OCI-LY7 (cell line): ENCODE measurements around the gene ZNF816. TPM values are rescaled to one million over a fixed set of nuclear protein-coding genes. Genes with fewer than 3 reads are reported as not detected.
A peak's percentile ranks its signal among the peaks of the same experiment; 100 is the strongest.
"Not testable (repeated sequence)": the region's sequence is repeated elsewhere in the genome, so short reads cannot be mapped to it uniquely, and the experiment has no call there.

Experiments
- BruUV-seq: library from RNA; stranded (reverse); fragments of 400-500 nt; replicated peaks from 2 replicates; lab custom pipeline; 2021; lab: Mats Ljungman, UMichigan
- CTCF ChIA-PET: fragments of 300-600 bp; sonication (Branson Sonifier 250); formaldehyde crosslinking; loops from one replicate; lab custom pipeline; 2022; ENCODE audit warnings: antibody characterized with exemption; ENCODE audit not compliant: unreplicated experiment; lab: Charles Lee
- POLR2A ChIA-PET: fragments of 300-600 bp; sonication (Branson Sonifier 250); formaldehyde crosslinking; loops from one replicate; lab custom pipeline; 2022; ENCODE audit warnings: antibody characterized with exemption; lab: Charles Lee
- DNase-seq: peaks from one replicate; pipeline ENCODE4 v3.0.0-alpha.2; 2015; ENCODE audit warnings: low spot score
- H2AFZ ChIP-seq: fragments of 200-600 bp; sonication (generic), shearing (Covaris generic); 2 replicates; pipeline ENCODE4 v1.6.1; 2014; ENCODE audit warnings: mild to moderate bottlenecking, antibody characterized with exemption, low read length, moderate library complexity
- H3K27ac ChIP-seq: fragments of 200-600 bp; sonication (generic); 2 replicates; pipeline ENCODE4 v1.5.1; 2014; ENCODE audit warnings: mixed run types, low read depth, mild to moderate bottlenecking, moderate library complexity, low read length, inconsistent platforms; ENCODE audit not compliant: poor library complexity, severe bottlenecking
- H3K36me3 ChIP-seq: fragments of 200-600 bp; sonication (generic); 2 replicates; pipeline ENCODE4 v1.6.1; 2014; ENCODE audit warnings: mild to moderate bottlenecking, antibody characterized with exemption, low read length, moderate library complexity, mixed read lengths; ENCODE audit not compliant: insufficient read depth
- H3K4me1 ChIP-seq: fragments of 200-600 bp; sonication (generic); 2 replicates; pipeline ENCODE4 v1.5.1; 2014; ENCODE audit warnings: mild to moderate bottlenecking, low read length; ENCODE audit not compliant: insufficient read depth, poor library complexity, severe bottlenecking
- H3K4me2 ChIP-seq: fragments of 200-600 bp; sonication (generic); 2 replicates; pipeline ENCODE4 v1.6.1; 2014; ENCODE audit warnings: mild to moderate bottlenecking, low read length
- H3K4me3 ChIP-seq: fragments of 200-600 bp; sonication (generic); 2 replicates; pipeline ENCODE4 v1.5.1; 2014; ENCODE audit warnings: mild to moderate bottlenecking, low read depth, low read length; ENCODE audit not compliant: poor library complexity, severe bottlenecking
- H3K79me2 ChIP-seq: fragments of 200-600 bp; sonication (generic); 2 replicates; pipeline ENCODE4 v1.6.1; 2016; ENCODE audit warnings: low read depth, mild to moderate bottlenecking, low read length, moderate library complexity, mixed read lengths; ENCODE audit not compliant: insufficient read depth
- H3K9me2 ChIP-seq: fragments of 200-600 bp; sonication (generic); 2 replicates; pipeline ENCODE4 v1.6.1; 2016; ENCODE audit warnings: mild to moderate bottlenecking, low read length, mixed read lengths; ENCODE audit not compliant: insufficient read depth
- H3K9me3 ChIP-seq: fragments of 200-600 bp; sonication (generic); 2 replicates; pipeline ENCODE4 v1.6.1; 2014; ENCODE audit warnings: mild to moderate bottlenecking, mixed run types, low read length, mixed read lengths
- H4K20me1 ChIP-seq: fragments of 200-600 bp; sonication (generic); 2 replicates; pipeline ENCODE4 v1.6.1; 2014; ENCODE audit warnings: mild to moderate bottlenecking, antibody characterized with exemption, low read length, moderate library complexity, mixed read lengths; ENCODE audit not compliant: insufficient read depth
- EZH2phosphoT487 ChIP-seq: fragments of 200-600 bp; sonication (generic); IDR thresholded peaks from 2 replicates; pipeline ENCODE4 v1.6.1; 2018; ENCODE audit warnings: low read depth, borderline replicate concordance, mild to moderate bottlenecking, mixed run types, antibody characterized with exemption, low read length, moderate library complexity, mixed read lengths
- intact Hi-C: fragments of 100-400 bp; cut with micrococcal nuclease; formaldehyde crosslinking; loops from one replicate; pipeline ENCODE4 v1.10.0; 2022; ENCODE audit not compliant: unreplicated experiment
- total RNA-seq, 2 experiments: library from RNA; depleted of rRNA in 1 of 2; stranded (reverse); fragments of >200 nt in 1 of 2; shearing (Covaris generic) in 1 of 2; gene quantifications; 2 replicates each; pipeline ENCODE4 v1.2.3, GENCODE V29; 2014 to 2022
- TF ChIP-seq, protein P1 (sequence below): fragments of 200-600 bp; sonication (generic); conservative IDR thresholded peaks from 2 replicates; pipeline ENCODE4 v1.5.1; 2014; ENCODE audit warnings: mild to moderate bottlenecking, antibody characterized with exemption, low read length, moderate library complexity, mixed read lengths

ZNF816 gene
- total RNA-seq, 2 experiments from 2014 or later: 8.6 to 8.8 TPM

DNA sequence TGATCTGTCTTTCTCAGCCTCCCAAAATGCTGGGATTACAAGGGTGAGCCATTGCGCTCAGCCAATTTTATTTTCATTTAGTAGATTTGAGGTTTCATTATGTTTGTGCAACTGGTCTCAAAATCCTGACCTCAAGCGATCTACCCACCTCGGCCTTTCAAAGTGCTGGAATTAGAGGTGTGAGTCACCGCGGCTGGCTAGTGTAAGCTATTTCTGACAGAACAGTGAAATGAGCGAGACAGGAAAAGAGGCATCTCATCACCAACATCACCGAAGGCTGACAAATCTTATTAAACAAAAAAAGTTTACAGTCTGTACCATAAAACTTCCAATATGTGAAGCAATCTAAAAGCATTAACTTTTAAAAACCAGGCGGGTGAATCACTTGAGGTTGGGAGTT, 27.2 kb downstream of the ZNF816 start:
- Histone ChIP-seq H3K79me2 (peaks cover 10% of the 10 kb centered on the region; the same call in 1 of the 2 replicates), H3K4me3 (no peak overlapping the region), H3K9me3 (no peaks in the 10 kb centered on the region), H4K20me1 (no peaks in the 10 kb centered on the region), H3K36me3 (peaks cover 25% of the 10 kb centered on the region), H3K4me1 (no peaks in the 10 kb centered on the region), H2AFZ (no peak overlapping the region), H3K4me2 (no peak overlapping the region), H3K27ac (no peak overlapping the region), H3K9me2 (no peaks in the 10 kb centered on the region)
- TF ChIP-seq, protein P1, sequence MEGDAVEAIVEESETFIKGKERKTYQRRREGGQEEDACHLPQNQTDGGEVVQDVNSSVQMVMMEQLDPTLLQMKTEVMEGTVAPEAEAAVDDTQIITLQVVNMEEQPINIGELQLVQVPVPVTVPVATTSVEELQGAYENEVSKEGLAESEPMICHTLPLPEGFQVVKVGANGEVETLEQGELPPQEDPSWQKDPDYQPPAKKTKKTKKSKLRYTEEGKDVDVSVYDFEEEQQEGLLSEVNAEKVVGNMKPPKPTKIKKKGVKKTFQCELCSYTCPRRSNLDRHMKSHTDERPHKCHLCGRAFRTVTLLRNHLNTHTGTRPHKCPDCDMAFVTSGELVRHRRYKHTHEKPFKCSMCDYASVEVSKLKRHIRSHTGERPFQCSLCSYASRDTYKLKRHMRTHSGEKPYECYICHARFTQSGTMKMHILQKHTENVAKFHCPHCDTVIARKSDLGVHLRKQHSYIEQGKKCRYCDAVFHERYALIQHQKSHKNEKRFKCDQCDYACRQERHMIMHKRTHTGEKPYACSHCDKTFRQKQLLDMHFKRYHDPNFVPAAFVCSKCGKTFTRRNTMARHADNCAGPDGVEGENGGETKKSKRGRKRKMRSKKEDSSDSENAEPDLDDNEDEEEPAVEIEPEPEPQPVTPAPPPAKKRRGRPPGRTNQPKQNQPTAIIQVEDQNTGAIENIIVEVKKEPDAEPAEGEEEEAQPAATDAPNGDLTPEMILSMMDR: no peak
- TF ChIP-seq EZH2phosphoT487: no peak
- no TSS peak for BruUV-seq
- intact Hi-C loops: no loop called here
- ChIA-PET CTCF (no interaction called here), POLR2A (no interaction called here)
- no peak for DNase-seq

DNA sequence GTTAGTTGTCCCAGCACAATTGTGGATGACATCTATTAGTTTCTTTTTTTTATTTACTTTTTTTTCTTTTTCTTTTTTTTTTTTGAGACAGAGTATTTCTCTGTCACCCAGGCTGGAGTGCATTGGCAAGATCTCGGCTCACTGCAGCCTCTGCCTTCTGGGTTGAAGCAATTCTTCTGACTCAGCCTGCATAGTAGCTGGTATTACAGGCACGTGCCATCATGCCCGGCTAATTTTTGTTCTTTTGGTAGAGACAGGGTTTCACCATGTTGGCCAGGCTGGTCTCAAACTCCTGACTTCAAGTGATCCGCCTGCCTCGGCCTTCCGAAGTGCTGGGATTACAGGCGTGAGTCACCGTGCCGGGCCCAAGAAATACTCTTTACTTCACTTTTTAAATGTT, 38.0 kb downstream of the ZNF816 start:
- H3K79me2 ChIP-seq, H4K20me1 ChIP-seq, CTCF ChIA-PET, H3K9me2 ChIP-seq, H2AFZ ChIP-seq, H3K4me2 ChIP-seq, H3K27ac ChIP-seq, POLR2A ChIA-PET, DNase-seq, H3K4me3 ChIP-seq, H3K9me3 ChIP-seq, BruUV-seq, intact Hi-C loops: not testable (repeated sequence)
- Histone ChIP-seq H3K4me1 (peaks cover 18% of the 10 kb centered on the region), H3K36me3 (peaks cover 32% of the 10 kb centered on the region)

DNA sequence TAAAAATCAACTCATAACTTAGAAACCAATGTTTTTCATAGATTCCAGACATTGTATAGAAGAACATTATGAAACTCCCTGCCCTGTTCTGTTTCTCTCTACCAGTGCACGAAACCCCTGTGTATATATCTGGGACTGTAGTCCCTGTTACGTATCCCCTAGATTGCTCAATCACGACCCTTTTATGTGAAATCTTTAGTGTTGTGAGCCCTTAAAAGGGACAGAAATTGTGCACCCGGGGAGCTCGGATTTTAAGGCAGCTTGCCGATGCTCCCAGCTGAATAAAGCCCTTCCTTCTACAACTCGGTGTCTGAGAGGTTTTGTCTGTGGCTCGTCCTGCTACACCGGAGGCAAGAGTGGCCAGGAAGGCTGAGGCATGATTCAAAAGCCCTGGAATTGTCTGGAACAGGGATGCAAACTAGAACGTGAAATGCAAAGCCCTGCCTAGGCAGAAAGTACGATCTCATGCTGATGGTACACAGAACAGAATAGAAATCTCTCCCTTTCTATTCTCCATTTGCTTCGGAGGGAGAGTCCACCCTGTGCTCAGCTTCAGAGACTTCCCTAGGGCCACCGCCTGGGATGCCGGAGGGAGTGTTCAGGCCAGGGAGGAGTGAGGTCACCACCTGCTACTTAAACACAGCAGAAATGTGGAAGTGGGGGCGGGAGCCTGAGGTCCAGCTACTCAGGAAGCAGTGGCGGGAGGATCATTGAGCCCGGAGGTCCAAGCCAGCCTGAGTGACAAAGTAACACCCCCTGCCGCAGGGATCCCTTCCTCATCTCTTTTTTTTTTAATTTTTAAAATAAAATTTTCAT, 38.7 kb downstream of the ZNF816 start:
- Histone ChIP-seq H3K27ac (no peak overlapping the region), H3K4me3 (peak overlapping the region; percentile 78), H3K9me3 (no peaks in the 10 kb centered on the region), H3K36me3 (peaks cover 26% of the 10 kb centered on the region), H3K79me2 (peaks cover 9% of the 10 kb centered on the region; the same call in 1 of the 2 replicates), H3K4me2 (peak overlapping the region; percentile 65), H4K20me1 (no peaks in the 10 kb centered on the region), H3K9me2 (no peaks in the 10 kb centered on the region), H2AFZ (peak overlapping the region; percentile 84; the same call in 1 of the 2 replicates), H3K4me1 (peaks cover 18% of the 10 kb centered on the region)
- CTCF ChIA-PET: no interaction called here
- intact Hi-C loops: no loop called here
- TF ChIP-seq, protein P1: no peak
- TF ChIP-seq EZH2phosphoT487: no peak
- POLR2A ChIA-PET: interaction anchor here (0.6 kb wide), 1 partner anchor 611 kb away, joined by 4 read pairs; no protein-coding TSS in a partner anchor
- DNase-seq: no peak
- BruUV-seq: no TSS peak
